ENCODE measurements around the gene CDR2L. TPM values are rescaled to one million over a fixed set of nuclear protein-coding genes. Genes with fewer than 3 reads are reported as not detected.

The CDR2L gene
- polyA plus RNA-seq, 1 of the 3 experiments (the other 2 are of a cell fraction), result 21.2 TPM

- TF ChIP-seq, protein P1, sequence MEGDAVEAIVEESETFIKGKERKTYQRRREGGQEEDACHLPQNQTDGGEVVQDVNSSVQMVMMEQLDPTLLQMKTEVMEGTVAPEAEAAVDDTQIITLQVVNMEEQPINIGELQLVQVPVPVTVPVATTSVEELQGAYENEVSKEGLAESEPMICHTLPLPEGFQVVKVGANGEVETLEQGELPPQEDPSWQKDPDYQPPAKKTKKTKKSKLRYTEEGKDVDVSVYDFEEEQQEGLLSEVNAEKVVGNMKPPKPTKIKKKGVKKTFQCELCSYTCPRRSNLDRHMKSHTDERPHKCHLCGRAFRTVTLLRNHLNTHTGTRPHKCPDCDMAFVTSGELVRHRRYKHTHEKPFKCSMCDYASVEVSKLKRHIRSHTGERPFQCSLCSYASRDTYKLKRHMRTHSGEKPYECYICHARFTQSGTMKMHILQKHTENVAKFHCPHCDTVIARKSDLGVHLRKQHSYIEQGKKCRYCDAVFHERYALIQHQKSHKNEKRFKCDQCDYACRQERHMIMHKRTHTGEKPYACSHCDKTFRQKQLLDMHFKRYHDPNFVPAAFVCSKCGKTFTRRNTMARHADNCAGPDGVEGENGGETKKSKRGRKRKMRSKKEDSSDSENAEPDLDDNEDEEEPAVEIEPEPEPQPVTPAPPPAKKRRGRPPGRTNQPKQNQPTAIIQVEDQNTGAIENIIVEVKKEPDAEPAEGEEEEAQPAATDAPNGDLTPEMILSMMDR (IDR thresholded peaks at IDR 0.05), result no peak
- TF ChIP-seq EP300 (IDR thresholded peaks at IDR 0.05; ENCODE audit: borderline replicate concordance in 1 of 2, low read depth in 1 of 2, low read length in 1 of 2) (no peak), NFIC (IDR thresholded peaks at IDR 0.05; ENCODE audit: borderline replicate concordance) (no peak), MXI1 (IDR thresholded peaks at IDR 0.05; ENCODE audit: low read depth, low read length) (no peak)
Observed at GRCh38 chr17:74994440-74994839, 7.0 kb downstream of the CDR2L start (continued).

DNA sequence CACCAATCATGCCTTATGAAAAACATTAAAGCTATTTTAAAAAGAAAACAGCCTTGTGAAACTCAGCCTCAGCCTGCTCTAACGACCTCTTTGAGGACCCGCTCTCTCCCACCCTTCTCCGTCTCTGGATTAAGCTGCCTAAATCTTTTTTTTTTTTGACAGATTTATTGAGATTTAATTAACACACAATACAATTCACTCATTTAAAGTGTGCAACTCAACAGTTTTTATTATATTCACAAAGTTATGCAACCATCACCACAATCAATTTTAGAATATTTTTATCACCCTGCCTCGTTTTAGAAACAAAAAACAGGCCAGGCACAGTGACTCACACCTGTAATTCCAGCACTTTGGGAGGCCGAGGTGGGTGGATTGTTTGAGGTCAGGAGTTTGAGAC is 8.4 kb downstream of the CDR2L start:
- Histone ChIP-seq H3K9me2 (no peaks in the 10 kb centered on the region), H3K27me3 (ENCODE audit: insufficient read depth) (no peaks in the 10 kb centered on the region), H3K9me3 (no peaks in the 10 kb centered on the region), H2AFZ (ENCODE audit: low read depth) (no peak overlapping the region), H3K79me2 (ENCODE audit: insufficient read depth) (peaks cover 72% of the 10 kb centered on the region), H3K36me3 (replicated peaks in 1 of 2; ENCODE audit: control insufficient read depth in 1 of 2, insufficient read depth in 2 of 2, low read length in 1 of 2) (peaks cover 2 to 13% of the 10 kb centered on the region in 2 experiments), H3K27ac (ENCODE audit: low read depth in 2 of 2, low read length in 1 of 2) (no peak overlapping the region), H3K4me3 (ENCODE audit: low read depth in 2 of 2, low read length in 1 of 2) (no peak overlapping the region), H3K4me2 (no peak overlapping the region), H3K9ac (no peak overlapping the region), H4K20me1 (ENCODE audit: insufficient read depth) (no peaks in the 10 kb centered on the region; the same call in 1 of the 2 replicates), H3K4me1 (ENCODE audit: control insufficient read depth in 1 of 2, insufficient read depth in 2 of 2, low read depth in 1 of 2, low read length in 1 of 2) (peaks cover 0 to 7% of the 10 kb centered on the region in 2 experiments; a peak in 1 of 4 replicates), H3F3A (replicated peaks; ENCODE audit: insufficient read depth) (no peaks in the 10 kb centered on the region)
- TF ChIP-seq SIN3A (IDR thresholded peaks at IDR 0.05; ENCODE audit: borderline replicate concordance, low read depth, low read length) (no peak), RCOR1 (IDR thresholded peaks at IDR 0.05; ENCODE audit: low read length) (no peak), ELF1 (IDR thresholded peaks at IDR 0.05) (no peak), GABPA (IDR thresholded peaks at IDR 0.05; ENCODE audit: low read depth) (no peak), RXRA (IDR thresholded peaks at IDR 0.05; ENCODE audit: borderline replicate concordance, low read depth) (no peak), TEAD4 (IDR thresholded peaks at IDR 0.05; ENCODE audit: borderline replicate concordance, insufficient read depth) (no peak), TCF12 (IDR thresholded peaks at IDR 0.05) (no peak), SMC3 (IDR thresholded peaks at IDR 0.05; ENCODE audit: low read depth, low read length) (no peak), PBX3 (IDR thresholded peaks at IDR 0.05) (no peak), JUND (IDR thresholded peaks at IDR 0.05) (no peak), POLR2AphosphoS5 (IDR thresholded peaks at IDR 0.05; ENCODE audit: low read depth, low read length) (no peak)
- TF ChIP-seq, protein P1 (IDR thresholded peaks at IDR 0.05), result no peak
- TF ChIP-seq, protein P2, sequence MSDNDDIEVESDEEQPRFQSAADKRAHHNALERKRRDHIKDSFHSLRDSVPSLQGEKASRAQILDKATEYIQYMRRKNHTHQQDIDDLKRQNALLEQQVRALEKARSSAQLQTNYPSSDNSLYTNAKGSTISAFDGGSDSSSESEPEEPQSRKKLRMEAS (IDR thresholded peaks at IDR 0.05; ENCODE audit: low read depth), result no peak
- TF ChIP-seq, protein P3, sequence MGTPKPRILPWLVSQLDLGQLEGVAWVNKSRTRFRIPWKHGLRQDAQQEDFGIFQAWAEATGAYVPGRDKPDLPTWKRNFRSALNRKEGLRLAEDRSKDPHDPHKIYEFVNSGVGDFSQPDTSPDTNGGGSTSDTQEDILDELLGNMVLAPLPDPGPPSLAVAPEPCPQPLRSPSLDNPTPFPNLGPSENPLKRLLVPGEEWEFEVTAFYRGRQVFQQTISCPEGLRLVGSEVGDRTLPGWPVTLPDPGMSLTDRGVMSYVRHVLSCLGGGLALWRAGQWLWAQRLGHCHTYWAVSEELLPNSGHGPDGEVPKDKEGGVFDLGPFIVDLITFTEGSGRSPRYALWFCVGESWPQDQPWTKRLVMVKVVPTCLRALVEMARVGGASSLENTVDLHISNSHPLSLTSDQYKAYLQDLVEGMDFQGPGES (IDR thresholded peaks at IDR 0.05; ENCODE audit: low read depth, low read length), result no peak
- CTCF ChIA-PET, result interaction anchor here (0.6 to 19.8 kb wide), 5 partner anchors 11 to 964 kb away, joined by 3 to 295 read pairs (median 3); partner anchors contain the start of gene MRPL58
- no peak for DNase-seq
- POLR2A ChIA-PET, result interaction anchor here (0.6 kb wide), 1 partner anchor 38 kb away, joined by 5 read pairs; no protein-coding TSS in a partner anchor
- 87% methylated on average over 5 of the region's 5 CpGs for WGBS (ENCODE audit: low lambda C conversion rate)
